H9 (cell line): ENCODE data around the gene FHIT. TPM values are rescaled to one million over a fixed set of nuclear protein-coding genes. Genes with fewer than 3 reads are reported as not detected.

Source experiments
- DNase-seq: peaks from one replicate; pipeline ENCODE4 v3.0.0-alpha.2; 2017
- H2AFZ ChIP-seq: one replicate; pipeline ENCODE4 v1.6.1; 2013; ENCODE audit warnings: mild to moderate bottlenecking, low read length, control low read depth, moderate library complexity
- H2AK5ac ChIP-seq: 2 replicates; pipeline ENCODE4 v1.6.1; 2013; ENCODE audit warnings: low read length, control low read depth, mixed read lengths; ENCODE audit not compliant: insufficient read length
- H2BK120ac ChIP-seq: one replicate; pipeline ENCODE4 v1.6.1; 2013; ENCODE audit warnings: low read depth, mild to moderate bottlenecking, low read length, control low read depth, inconsistent platforms; ENCODE audit not compliant: poor library complexity, severe bottlenecking
- H2BK12ac ChIP-seq: 2 replicates; pipeline ENCODE4 v1.6.1; 2013; ENCODE audit warnings: low read length, control low read depth, mixed read lengths, low read depth; ENCODE audit not compliant: insufficient read length
- H2BK15ac ChIP-seq: 2 replicates; pipeline ENCODE4 v1.6.1; 2013; ENCODE audit warnings: low read depth, low read length, control low read depth
- H2BK20ac ChIP-seq: one replicate; pipeline ENCODE4 v1.6.1; 2013; ENCODE audit warnings: low read depth, mild to moderate bottlenecking, low read length, control low read depth, inconsistent platforms; ENCODE audit not compliant: poor library complexity, severe bottlenecking
- H2BK5ac ChIP-seq: 2 replicates; pipeline ENCODE4 v1.6.1; 2013; ENCODE audit warnings: low read length, control low read depth, mixed read lengths; ENCODE audit not compliant: insufficient read length
- H3K14ac ChIP-seq: 2 replicates; pipeline ENCODE4 v1.6.1; 2013; ENCODE audit warnings: low read length, control low read depth; ENCODE audit not compliant: insufficient read depth
- H3K18ac ChIP-seq: 2 replicates; pipeline ENCODE4 v1.6.1; 2013; ENCODE audit warnings: low read depth, mild to moderate bottlenecking, mixed read lengths, low read length, control low read depth; ENCODE audit not compliant: insufficient read length
- H3K23ac ChIP-seq: 2 replicates; pipeline ENCODE4 v1.6.1; 2013; ENCODE audit warnings: low read length, control low read depth, mixed read lengths, low read depth; ENCODE audit not compliant: insufficient read length
- H3K23me2 ChIP-seq: 2 replicates; pipeline ENCODE4 v1.6.1; 2013; ENCODE audit warnings: low read depth, mild to moderate bottlenecking, mixed read lengths, low read length, control low read depth; ENCODE audit not compliant: insufficient read length, poor library complexity, severe bottlenecking
- H3K27ac ChIP-seq: 2 replicates; pipeline ENCODE4 v1.5.1; 2013; ENCODE audit warnings: low read length, control low read depth, mixed read lengths, low read depth; ENCODE audit not compliant: insufficient read length
- H3K27me3 ChIP-seq: 2 replicates; pipeline ENCODE4 v1.6.1; 2013; ENCODE audit warnings: low read length, control low read depth, inconsistent platforms; ENCODE audit not compliant: insufficient read depth
- H3K4ac ChIP-seq: 2 replicates; pipeline ENCODE4 v1.6.1; 2013; ENCODE audit warnings: low read depth, mild to moderate bottlenecking, control low read depth, inconsistent platforms, low read length, moderate library complexity
- H3K4me1 ChIP-seq: 2 replicates; pipeline ENCODE4 v1.6.1; 2013; ENCODE audit warnings: low read length, control low read depth, inconsistent platforms; ENCODE audit not compliant: insufficient read depth
- H3K4me2 ChIP-seq: 2 replicates; pipeline ENCODE4 v1.6.1; 2013; ENCODE audit warnings: low read length, control low read depth, mixed read lengths; ENCODE audit not compliant: insufficient read length, insufficient read depth
- H3K56ac ChIP-seq: 2 replicates; pipeline ENCODE4 v1.6.1; 2013; ENCODE audit warnings: low read depth, mild to moderate bottlenecking, mixed read lengths, low read length, control low read depth; ENCODE audit not compliant: insufficient read length
- H3K79me1 ChIP-seq: 2 replicates; pipeline ENCODE4 v1.6.1; 2013; ENCODE audit warnings: low read depth, mild to moderate bottlenecking, moderate library complexity, low read length, control low read depth, inconsistent platforms; ENCODE audit not compliant: insufficient read depth, poor library complexity, severe bottlenecking
- H3K79me2 ChIP-seq: 2 replicates; pipeline ENCODE4 v1.6.1; 2013; ENCODE audit warnings: low read length, control low read depth, inconsistent platforms; ENCODE audit not compliant: insufficient read depth
- H3K9ac ChIP-seq: 2 replicates; pipeline ENCODE4 v1.6.1; 2013; ENCODE audit warnings: low read length, control low read depth, mixed read lengths; ENCODE audit not compliant: insufficient read length; ENCODE audit errors: extremely low read depth
- H3K9me3 ChIP-seq: one replicate; pipeline ENCODE4 v1.6.1; 2013; ENCODE audit warnings: low read depth, low read length, inconsistent platforms; ENCODE audit not compliant: control insufficient read depth
- H3T11ph ChIP-seq: one replicate; pipeline ENCODE4 v1.6.1; 2013; ENCODE audit warnings: mild to moderate bottlenecking, low read length, control low read depth, inconsistent platforms
- H4K20me1 ChIP-seq: one replicate; pipeline ENCODE4 v1.6.1; 2013; ENCODE audit not compliant: control insufficient read depth, insufficient read length, insufficient read depth
- H4K5ac ChIP-seq: 2 replicates; pipeline ENCODE4 v1.6.1; 2013; ENCODE audit warnings: low read depth, mild to moderate bottlenecking, mixed read lengths, low read length, control low read depth; ENCODE audit not compliant: insufficient read length
- H4K8ac ChIP-seq: replicated peaks from 2 replicates; pipeline ENCODE4 v1.6.1; 2013; ENCODE audit warnings: low read length, control low read depth, mixed read lengths, low read depth; ENCODE audit not compliant: insufficient read length
- H4K91ac ChIP-seq: 2 replicates; pipeline ENCODE4 v1.6.1; 2013; ENCODE audit warnings: low read depth, mild to moderate bottlenecking, moderate library complexity, mixed read lengths, low read length, control low read depth; ENCODE audit not compliant: insufficient read length
- H3K27ac Mint-ChIP-seq, 3 experiments: 2 replicates in 2 of 3; 3 replicates in 1 of 3; pipeline ENCODE4 v1.8.0; 2020 to 2021; ENCODE audit warnings: mixed read lengths in 3 of 3, mild to moderate bottlenecking in 1 of 3, moderate library complexity in 1 of 3
- H3K27me3 Mint-ChIP-seq: 2 replicates; pipeline ENCODE4 v1.8.0; 2021; ENCODE audit warnings: low read depth, mild to moderate bottlenecking, moderate library complexity, mixed read lengths
- H3K36me3 Mint-ChIP-seq, 3 experiments: 2 replicates in 2 of 3; 3 replicates in 1 of 3; pipeline ENCODE4 v1.8.0; 2020 to 2021; ENCODE audit warnings: low read depth in 3 of 3, mixed read lengths in 3 of 3; ENCODE audit not compliant: insufficient read depth in 1 of 3
- H3K4me1 Mint-ChIP-seq, 2 experiments: 2 replicates each; pipeline ENCODE4 v1.8.0; 2020; ENCODE audit warnings: mixed read lengths in 2 of 2
- H3K4me3 Mint-ChIP-seq, 2 experiments: 2 replicates in 1 of 2; 3 replicates in 1 of 2; pipeline ENCODE4 v1.8.0; 2020 to 2021; ENCODE audit warnings: mild to moderate bottlenecking in 2 of 2, mixed read lengths in 2 of 2, moderate library complexity in 1 of 2
- H3K9me3 Mint-ChIP-seq, 2 experiments: 2 replicates in 1 of 2; 3 replicates in 1 of 2; pipeline ENCODE4 v1.8.0; 2020; ENCODE audit warnings: mild to moderate bottlenecking in 2 of 2, mixed read lengths in 2 of 2, moderate library complexity in 1 of 2
- WGBS: extraction: QIAGEN DNeasy Blood & Tissue Kit; methylation state at CpG from one replicate; pipeline ENCODE4 v1.1.7; 2013; ENCODE audit warnings: missing lambda C conversion rate, low lambda C conversion rate, mixed read lengths; ENCODE audit not compliant: insufficient read length; ENCODE audit errors: extremely low coverage; 5-methylcytosine and 5-hydroxymethylcytosine counted together
- total RNA-seq: library from RNA; stranded (reverse); gene quantifications from 2 replicates; pipeline ENCODE4 v1.2.1, GENCODE V29; 2021
- TF ChIP-seq, protein P1 (sequence below): fragments of 200-600 bp; sonication (generic); conservative IDR thresholded peaks from 3 replicates; pipeline ENCODE4 v1.8.0; 2021; ENCODE audit warnings: antibody characterized with exemption, mild to moderate bottlenecking

FHIT gene
- total RNA-seq, 1 experiment from 2014 or later, result 3.0 TPM

DNA sequence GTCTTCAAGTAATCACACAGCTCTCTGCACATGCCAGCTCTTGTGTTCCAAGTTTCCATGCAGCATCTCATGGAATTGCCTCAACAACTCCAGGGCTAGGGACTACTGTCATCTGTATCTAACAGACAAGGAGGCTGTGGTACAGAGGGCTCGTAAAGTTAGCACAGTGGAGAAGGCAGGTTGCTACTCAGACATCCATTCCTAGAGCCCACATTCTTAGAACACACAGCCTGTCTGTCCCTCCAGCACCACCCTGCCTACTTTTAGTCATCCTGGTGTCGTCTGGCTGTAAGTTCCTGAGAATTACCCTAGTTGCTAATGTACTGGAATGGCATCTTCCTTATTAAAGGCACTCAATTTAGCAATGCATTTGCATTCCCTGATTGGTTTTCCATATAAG is 862.5 kb downstream of the FHIT start:
- Histone ChIP-seq H3K9ac (no peak overlapping the region), H3K23ac (no peak overlapping the region), H4K8ac (no peak overlapping the region), H2BK120ac (no peak overlapping the region), H2BK20ac (no peak overlapping the region), H3K4ac (no peak overlapping the region), H4K5ac (no peak overlapping the region), H3K56ac (no peak overlapping the region), H3K27ac (no peak overlapping the region), H3K18ac (no peak overlapping the region), H3K27me3 (no peaks in the 10 kb centered on the region), H3K23me2 (no peaks in the 10 kb centered on the region), H3K79me1 (no peaks in the 10 kb centered on the region), H3K4me1 (no peaks in the 10 kb centered on the region), H4K91ac (no peak overlapping the region), H2BK12ac (no peak overlapping the region), H3K79me2 (no peaks in the 10 kb centered on the region), H3K4me2 (no peak overlapping the region), H2BK15ac (no peak overlapping the region), H3K14ac (no peak overlapping the region), H3T11ph (no peak overlapping the region), H3K9me3 (no peaks in the 10 kb centered on the region), H2BK5ac (no peak overlapping the region), H2AK5ac (no peak overlapping the region), H2AFZ (no peak overlapping the region), H4K20me1 (no peaks in the 10 kb centered on the region)
- no peaks in the 10 kb centered on the region for H3K4me1 Mint-ChIP-seq
- no peak for DNase-seq
- no peak overlapping the region for H3K4me3 Mint-ChIP-seq
- TF ChIP-seq, protein P1, sequence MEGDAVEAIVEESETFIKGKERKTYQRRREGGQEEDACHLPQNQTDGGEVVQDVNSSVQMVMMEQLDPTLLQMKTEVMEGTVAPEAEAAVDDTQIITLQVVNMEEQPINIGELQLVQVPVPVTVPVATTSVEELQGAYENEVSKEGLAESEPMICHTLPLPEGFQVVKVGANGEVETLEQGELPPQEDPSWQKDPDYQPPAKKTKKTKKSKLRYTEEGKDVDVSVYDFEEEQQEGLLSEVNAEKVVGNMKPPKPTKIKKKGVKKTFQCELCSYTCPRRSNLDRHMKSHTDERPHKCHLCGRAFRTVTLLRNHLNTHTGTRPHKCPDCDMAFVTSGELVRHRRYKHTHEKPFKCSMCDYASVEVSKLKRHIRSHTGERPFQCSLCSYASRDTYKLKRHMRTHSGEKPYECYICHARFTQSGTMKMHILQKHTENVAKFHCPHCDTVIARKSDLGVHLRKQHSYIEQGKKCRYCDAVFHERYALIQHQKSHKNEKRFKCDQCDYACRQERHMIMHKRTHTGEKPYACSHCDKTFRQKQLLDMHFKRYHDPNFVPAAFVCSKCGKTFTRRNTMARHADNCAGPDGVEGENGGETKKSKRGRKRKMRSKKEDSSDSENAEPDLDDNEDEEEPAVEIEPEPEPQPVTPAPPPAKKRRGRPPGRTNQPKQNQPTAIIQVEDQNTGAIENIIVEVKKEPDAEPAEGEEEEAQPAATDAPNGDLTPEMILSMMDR, result no peak
- WGBS, result no CpG with 5 or more reads among the region's 2 CpGs
- H3K9me3 Mint-ChIP-seq, result no peaks in the 10 kb centered on the region
- no peak overlapping the region for H3K27ac Mint-ChIP-seq
- no peaks in the 10 kb centered on the region for H3K27me3 Mint-ChIP-seq
- no peaks in the 10 kb centered on the region; a peak in 1 of 7 replicates for H3K36me3 Mint-ChIP-seq
